ENCODE results near the gene MAB21L3. TPM values are rescaled to one million over a fixed set of nuclear protein-coding genes. Genes with fewer than 3 reads are reported as not detected.

MAB21L3 gene
- total RNA-seq, 1 donor = under 0.01 TPM

GRCh38 chr1:116161390-116161789 lies 50.2 kb downstream of the MAB21L3 start:
- H3K4me3 ChIP-seq (ENCODE audit: low read depth, low read length) = no peak overlapping the region
- no peak for TF ChIP-seq CTCF (IDR thresholded peaks at IDR 0.05; ENCODE audit: insufficient read depth, low read depth, low read length)
- DNase-seq (ENCODE audit: low read depth) = no peak

- H3K4me3 ChIP-seq (ENCODE audit: low read depth, low read length) = no peak overlapping the region
- TF ChIP-seq CTCF (IDR thresholded peaks at IDR 0.05; ENCODE audit: insufficient read depth, low read depth, low read length) = no peak
- no peak for DNase-seq (ENCODE audit: low read depth)
These were observed 50.7 kb downstream of the MAB21L3 start for GRCh38 chr1:116161877-116162390.

GRCh38 chr1:116163533-116163932 lies 52.3 kb downstream of the MAB21L3 start:
- no peak overlapping the region for H3K4me3 ChIP-seq (ENCODE audit: low read depth, low read length)
- no peak for TF ChIP-seq CTCF (IDR thresholded peaks at IDR 0.05; ENCODE audit: insufficient read depth, low read depth, low read length)
- DNase-seq (ENCODE audit: low read depth) = no peak

- H3K4me3 ChIP-seq (ENCODE audit: low read depth, low read length) = peak overlapping the region; percentile 14
- DNase-seq (ENCODE audit: low read depth) = peak; percentile 1
- TF ChIP-seq CTCF (IDR thresholded peaks at IDR 0.05; ENCODE audit: insufficient read depth, low read depth, low read length) = no peak
These were observed 53.0 kb downstream of the MAB21L3 start for GRCh38 chr1:116164150-116164549.

GRCh38 chr1:116164604-116165368 lies 53.6 kb downstream of the MAB21L3 start:
- H3K4me3 ChIP-seq (ENCODE audit: low read depth, low read length) = no peak overlapping the region
- no peak for DNase-seq (ENCODE audit: low read depth)
- TF ChIP-seq CTCF (IDR thresholded peaks at IDR 0.05; ENCODE audit: insufficient read depth, low read depth, low read length) = no peak

GRCh38 chr1:116165572-116165971 lies 54.4 kb downstream of the MAB21L3 start:
- H3K4me3 ChIP-seq (ENCODE audit: low read depth, low read length) = no peak overlapping the region
- DNase-seq (ENCODE audit: low read depth) = no peak
- TF ChIP-seq CTCF (IDR thresholded peaks at IDR 0.05; ENCODE audit: insufficient read depth, low read depth, low read length) = no peak
